NOMO-1 treated with dmso at 0.1 percent for 144 hours (cell line): ENCODE measurements around the gene DPH6.

Source experiments
- DNase-seq: peaks from one replicate; lab custom pipeline; 2025; ENCODE audit not compliant: unreplicated experiment; lab: John Stamatoyannopoulos, UW

The DPH6 gene

DNA sequence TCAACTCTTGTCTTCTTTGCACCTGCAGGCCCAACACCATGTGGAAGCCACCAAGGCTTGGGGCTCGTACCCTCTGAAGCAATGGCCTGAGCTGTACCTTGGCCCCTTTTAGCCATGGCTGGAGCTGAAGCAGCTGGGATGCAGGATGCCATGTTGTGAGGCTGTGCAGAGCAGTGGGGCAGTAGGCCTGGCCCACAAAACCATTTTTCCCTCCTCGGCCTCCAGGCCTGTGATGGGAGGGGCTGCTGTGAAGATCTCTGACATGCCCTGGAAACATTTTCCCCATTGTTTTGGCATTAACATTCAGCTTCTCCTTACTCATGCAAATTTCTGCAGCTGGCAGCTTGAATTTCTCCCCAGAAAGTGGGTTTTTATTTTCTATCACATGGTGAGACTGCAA, 58.5 kb downstream of the DPH6 start:
- DNase-seq: no peak

- no peak for DNase-seq
These were observed 59.7 kb downstream of the DPH6 start for GRCh38 chr15:35486296-35486695.

- DNase-seq: no peak
These were observed 60.6 kb downstream of the DPH6 start for GRCh38 chr15:35485411-35485810.

DNA sequence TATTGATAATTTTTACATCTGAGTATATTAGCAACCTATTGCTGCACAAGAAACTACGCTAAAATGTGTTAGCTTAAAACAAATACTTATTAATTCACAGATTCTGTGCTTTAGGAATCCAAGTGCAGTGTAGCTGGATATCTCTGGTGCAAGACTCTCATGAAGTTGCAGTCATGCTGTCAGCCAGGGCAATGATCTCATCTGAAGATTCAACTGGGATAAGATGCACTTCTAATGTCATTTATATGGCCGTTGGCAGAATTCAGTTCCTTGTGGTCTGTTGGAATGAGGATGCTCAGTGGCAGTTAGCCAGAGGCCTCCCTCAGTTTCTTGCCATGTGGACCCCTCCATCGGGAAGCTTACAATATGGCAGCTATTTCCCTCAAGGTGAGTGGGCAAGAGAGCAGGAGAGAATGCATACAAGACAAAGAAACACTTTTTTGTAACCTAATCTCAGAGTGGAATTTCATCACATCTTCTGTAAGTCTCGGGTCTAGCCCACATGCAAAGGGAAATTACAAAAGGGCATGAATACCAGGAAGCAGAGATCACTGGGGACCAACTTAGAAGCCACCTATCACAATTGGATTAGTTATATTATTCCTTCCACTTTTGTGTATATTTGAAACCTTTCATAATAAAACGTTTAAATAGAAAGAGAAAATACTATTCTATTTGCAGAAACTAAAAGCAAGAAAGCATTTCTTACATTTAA, 61.6 kb downstream of the DPH6 start:
- no peak for DNase-seq

- no peak for DNase-seq
These were observed 64.0 kb downstream of the DPH6 start for GRCh38 chr15:35481992-35482391.

GRCh38 chr15:35481064-35481463, 64.9 kb downstream of the DPH6 start:
- no peak for DNase-seq

DNA sequence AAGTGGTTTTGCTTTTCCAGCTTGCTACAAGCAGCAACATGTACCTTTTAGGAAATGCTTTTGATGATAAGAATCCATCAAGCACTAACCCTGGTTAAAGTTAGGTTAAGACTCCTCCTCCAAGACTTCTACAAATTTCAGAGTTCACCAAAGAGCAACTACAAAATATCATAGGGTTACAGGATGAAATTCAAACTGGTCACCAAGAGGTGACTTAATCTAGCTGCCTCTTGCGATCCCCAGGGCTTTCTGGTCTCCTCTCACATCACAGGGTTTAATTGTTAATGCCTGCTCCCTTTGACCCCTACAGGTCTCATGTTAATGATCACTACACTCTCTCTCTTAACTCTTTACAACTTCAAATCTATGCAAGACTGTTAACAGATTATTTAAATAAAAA, 66.5 kb downstream of the DPH6 start:
- no peak for DNase-seq

GRCh38 chr15:35477312-35478262, 68.4 kb downstream of the DPH6 start:
- DNase-seq: no peak

GRCh38 chr15:35471024-35471423, 74.9 kb downstream of the DPH6 start:
- DNase-seq: no peak

- DNase-seq: no peak
These were observed 75.5 kb downstream of the DPH6 start for GRCh38 chr15:35470441-35470840.

- DNase-seq: no peak
These were observed 79.5 kb downstream of the DPH6 start for GRCh38 chr15:35466476-35466875.

DNA sequence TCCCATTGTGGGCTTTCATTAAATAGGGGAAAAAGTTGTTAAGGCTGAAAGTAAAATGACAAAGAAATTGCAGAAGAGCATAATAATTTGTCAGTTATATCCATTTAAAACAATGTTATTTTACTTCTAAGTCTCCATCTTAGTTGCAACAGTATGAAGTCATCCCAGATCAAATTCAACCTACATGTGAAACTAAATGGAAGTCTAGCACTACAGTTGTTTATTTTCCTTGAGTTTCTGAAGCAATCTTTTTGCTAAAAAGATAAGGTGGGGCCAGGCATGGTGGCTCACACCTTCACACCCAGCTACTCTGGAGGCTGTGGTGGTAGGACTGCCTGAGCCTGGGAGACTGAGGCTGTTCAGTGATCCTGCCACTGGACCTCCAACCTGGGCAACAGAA, 80.2 kb downstream of the DPH6 start:
- no peak for DNase-seq

DNA sequence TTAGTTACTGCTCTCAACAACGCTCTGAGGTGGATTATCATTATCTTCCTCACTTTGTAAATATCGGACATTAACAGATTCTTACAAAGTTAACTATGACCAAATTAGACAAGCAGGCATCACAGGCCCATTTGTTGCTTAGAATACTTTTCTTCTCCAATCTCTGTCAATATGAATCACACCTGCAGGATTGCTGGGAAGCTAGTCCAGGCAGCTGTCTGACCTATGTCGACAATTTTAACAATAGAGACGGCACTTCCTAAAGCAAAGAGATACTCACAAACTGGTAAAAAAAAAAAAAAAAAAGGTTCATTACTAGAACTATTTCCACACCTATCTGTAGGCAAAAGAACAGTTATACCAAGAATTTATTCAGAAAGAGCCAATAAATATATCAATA, 85.3 kb downstream of the DPH6 start:
- no peak for DNase-seq

DNA sequence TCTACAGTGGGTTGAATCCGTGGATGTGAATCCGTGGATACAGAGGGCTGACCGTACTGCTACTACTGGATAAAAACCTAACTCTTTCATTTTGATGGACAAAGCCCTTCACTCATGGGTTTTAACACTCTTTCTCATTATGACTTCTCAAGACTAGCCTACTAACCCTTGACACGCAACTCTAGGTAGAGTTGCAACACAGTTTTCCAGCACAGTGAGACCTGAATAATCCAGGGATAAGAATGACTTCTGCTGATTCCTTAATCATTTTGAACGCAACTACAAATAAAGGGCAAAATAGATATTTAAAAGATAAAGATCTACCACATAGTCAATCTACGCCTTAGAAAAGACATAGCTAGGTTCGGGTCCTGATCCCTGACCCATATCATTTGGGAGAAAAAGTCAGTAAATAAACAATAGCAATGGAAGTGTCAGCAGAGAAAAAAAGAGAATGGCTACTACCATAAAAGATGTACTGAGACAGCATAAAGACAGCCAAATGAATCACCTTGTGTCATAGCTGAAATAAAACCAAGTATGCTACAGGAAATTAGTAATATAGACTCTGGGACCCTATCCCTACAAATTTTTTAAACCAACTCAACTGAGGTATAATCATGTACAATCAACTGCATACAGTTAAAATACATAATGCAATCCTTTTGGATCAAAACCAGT, 87.6 kb downstream of the DPH6 start:
- DNase-seq: no peak

GRCh38 chr15:35455201-35455600, 90.8 kb downstream of the DPH6 start:
- no peak for DNase-seq

GRCh38 chr15:35450492-35450891, 95.5 kb downstream of the DPH6 start:
- DNase-seq: no peak

- no peak for DNase-seq
These were observed 97.7 kb downstream of the DPH6 start for GRCh38 chr15:35448294-35448693.

- DNase-seq: no peak
These were observed 100.1 kb downstream of the DPH6 start for GRCh38 chr15:35445891-35446290.

- no peak for DNase-seq
These were observed 101.3 kb downstream of the DPH6 start for GRCh38 chr15:35444557-35445204.

DNA sequence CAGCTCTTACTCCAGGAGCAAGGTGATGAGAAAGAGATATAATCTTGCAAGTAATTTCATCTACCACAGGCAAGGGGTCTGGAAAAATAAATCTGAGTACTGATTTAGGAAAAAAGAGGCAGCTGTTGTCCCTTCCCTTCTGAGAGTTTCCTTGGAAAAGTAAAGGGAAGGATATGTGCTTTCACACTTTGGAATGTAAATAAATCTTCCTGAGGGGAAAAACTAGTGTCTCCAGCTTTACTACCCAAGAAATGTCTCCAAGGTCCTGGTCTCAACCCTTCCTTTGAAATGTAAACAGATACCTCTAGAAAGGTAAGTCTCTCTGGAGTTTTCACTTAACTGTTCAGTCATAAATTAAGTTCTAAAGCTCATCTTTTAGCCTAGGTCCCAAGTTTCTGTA, 102.6 kb downstream of the DPH6 start:
- no peak for DNase-seq

- DNase-seq: no peak
These were observed 103.2 kb downstream of the DPH6 start for GRCh38 chr15:35442742-35443141.
